Hepatocyte (in vitro differentiated cells): ENCODE results near the gene SBK3. TPM values are rescaled to one million over a fixed set of nuclear protein-coding genes. Genes with fewer than 3 reads are reported as not detected.

ENCODE experiments used
- DNase-seq: peaks from one replicate; pipeline ENCODE4 v3.0.0-alpha.2; 2016; ENCODE audit warnings: low spot score
- H2AFZ ChIP-seq: fragments of 200-600 bp; sonication (generic); 2 replicates; pipeline ENCODE4 v1.6.0; 2016; ENCODE audit warnings: antibody characterized with exemption, mild to moderate bottlenecking
- H3K27ac ChIP-seq: fragments of 200-600 bp; sonication (generic); 2 replicates; pipeline ENCODE4 v1.5.1; 2016; ENCODE audit warnings: mild to moderate bottlenecking
- H3K27me3 ChIP-seq: fragments of 200-600 bp; sonication (generic); 2 replicates; pipeline ENCODE4 v1.6.1; 2016
- H3K36me3 ChIP-seq: fragments of 200-600 bp; sonication (generic); replicated peaks from 2 replicates; pipeline ENCODE4 v1.5.1; 2016; ENCODE audit warnings: low read depth; ENCODE audit not compliant: insufficient read depth
- H3K4me1 ChIP-seq: fragments of 200-600 bp; sonication (generic); 2 replicates; pipeline ENCODE4 v1.5.1; 2016; ENCODE audit warnings: mild to moderate bottlenecking, moderate library complexity; ENCODE audit not compliant: insufficient read depth
- H3K4me2 ChIP-seq: fragments of 200-600 bp; sonication (generic); 2 replicates; pipeline ENCODE4 v1.6.0; 2016
- H3K4me3 ChIP-seq: fragments of 200-600 bp; sonication (generic); 2 replicates; pipeline ENCODE4 v1.5.1; 2016; ENCODE audit warnings: mild to moderate bottlenecking
- H3K79me2 ChIP-seq: fragments of 200-600 bp; sonication (generic); 2 replicates; pipeline ENCODE4 v1.6.0; 2017; ENCODE audit warnings: mild to moderate bottlenecking
- H3K9me2 ChIP-seq: fragments of 200-600 bp; sonication (generic); replicated peaks from 2 replicates; pipeline ENCODE4 v1.6.0; 2017; ENCODE audit warnings: mild to moderate bottlenecking; ENCODE audit not compliant: insufficient read depth
- H3K9me3 ChIP-seq: fragments of 200-600 bp; sonication (generic); 2 replicates; pipeline ENCODE4 v1.5.1; 2016; ENCODE audit warnings: low read depth, mild to moderate bottlenecking
- H4K20me1 ChIP-seq: fragments of 200-600 bp; sonication (generic); 2 replicates; pipeline ENCODE4 v1.6.0; 2016; ENCODE audit warnings: mild to moderate bottlenecking; ENCODE audit not compliant: insufficient read depth, poor library complexity, severe bottlenecking
- CTCF ChIP-seq: fragments of 200-600 bp; sonication (generic); IDR thresholded peaks from 2 replicates; pipeline ENCODE4 v1.5.1; 2016; ENCODE audit warnings: antibody characterized with exemption, mild to moderate bottlenecking; ENCODE audit not compliant: poor library complexity
- EZH2 ChIP-seq: fragments of 200-600 bp; sonication (generic); IDR thresholded peaks from 2 replicates; pipeline ENCODE4 v1.6.1; 2016; ENCODE audit warnings: antibody characterized with exemption, mild to moderate bottlenecking, borderline replicate concordance
- EZH2phosphoT487 ChIP-seq: fragments of 200-600 bp; sonication (generic); IDR thresholded peaks from one replicate; pipeline ENCODE4 v1.6.1; 2018; ENCODE audit warnings: antibody characterized with exemption, mild to moderate bottlenecking, low read depth, moderate library complexity; ENCODE audit not compliant: unreplicated experiment, severe bottlenecking
- WGBS: methylation state at CpG from one replicate; pipeline ENCODE4 v1.1.6; 2016; ENCODE audit warnings: low lambda C conversion rate; ENCODE audit errors: missing lambda C conversion rate; 5-methylcytosine and 5-hydroxymethylcytosine counted together
- polyA plus RNA-seq: library from polyadenylated mRNA; unstranded; fragments of >200 nt; fragmentation: Nextera tagmentation; extraction: Ambion mirVana; gene quantifications from 2 replicates; pipeline ENCODE4 v1.2.1, GENCODE V29; 2016
- total RNA-seq: library from RNA; depleted of rRNA; stranded (reverse); fragments of >200 nt; gene quantifications from 2 replicates; pipeline ENCODE4 v1.2.3, GENCODE V29; 2014

The SBK3 gene
- total and polyA plus RNA-seq, 2 experiments from 2014 or later, result 0.57 TPM; not detected in 1

DNA sequence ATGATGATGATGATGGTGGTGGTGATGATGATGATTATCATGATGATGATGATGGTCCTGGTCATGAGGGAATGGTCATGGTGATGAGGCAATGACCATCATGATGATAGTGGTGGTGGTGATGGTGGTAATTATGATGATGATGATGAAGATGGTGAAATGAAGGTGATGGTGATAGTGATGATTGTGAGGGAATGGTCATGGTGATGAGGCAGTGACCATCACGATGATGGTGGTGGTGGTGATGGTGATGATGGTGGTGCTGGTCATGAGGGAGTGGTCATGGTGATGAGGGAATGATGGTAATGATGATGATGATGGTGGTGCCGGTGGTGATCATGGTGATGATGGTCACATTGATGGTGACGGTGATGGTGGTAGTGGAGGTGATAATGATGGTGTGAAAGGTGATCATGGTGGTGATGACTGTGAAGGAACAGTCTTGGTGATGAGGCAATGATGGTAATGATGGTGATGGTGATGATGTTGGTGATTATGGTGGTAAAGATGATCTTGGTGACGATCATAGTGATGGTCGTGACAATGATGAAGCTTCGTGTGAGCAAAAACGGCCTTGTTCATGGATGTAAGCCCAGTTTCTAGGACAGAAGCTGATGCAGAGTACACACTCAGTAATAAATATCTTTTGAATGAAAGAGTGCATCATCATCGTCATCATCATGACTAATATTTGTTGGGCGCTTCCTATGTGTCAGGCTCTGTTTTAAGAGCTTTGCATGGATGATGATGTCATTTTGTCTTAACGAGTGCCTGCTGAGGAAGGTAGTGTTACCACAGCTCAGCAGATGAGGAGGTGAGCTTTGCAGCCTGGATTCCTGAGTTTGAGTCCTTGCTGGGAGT lies 25.7 kb downstream of the SBK3 start:
- DNase-seq, result no peak
- Histone ChIP-seq H3K27me3 (peaks cover under 1% of the 10 kb centered on the region), H3K79me2 (no peaks in the 10 kb centered on the region), H3K4me2 (no peak overlapping the region), H3K36me3 (no peaks in the 10 kb centered on the region), H4K20me1 (no peaks in the 10 kb centered on the region), H3K4me1 (no peaks in the 10 kb centered on the region), H3K27ac (no peak overlapping the region), H3K9me3 (no peaks in the 10 kb centered on the region), H2AFZ (no peak overlapping the region), H3K9me2 (no peaks in the 10 kb centered on the region), H3K4me3 (no peak overlapping the region)
- WGBS, result 85% methylated on average over 10 of the region's 10 CpGs
- no peak for TF ChIP-seq EZH2phosphoT487
- TF ChIP-seq CTCF, result no peak
- no peak for TF ChIP-seq EZH2

DNA sequence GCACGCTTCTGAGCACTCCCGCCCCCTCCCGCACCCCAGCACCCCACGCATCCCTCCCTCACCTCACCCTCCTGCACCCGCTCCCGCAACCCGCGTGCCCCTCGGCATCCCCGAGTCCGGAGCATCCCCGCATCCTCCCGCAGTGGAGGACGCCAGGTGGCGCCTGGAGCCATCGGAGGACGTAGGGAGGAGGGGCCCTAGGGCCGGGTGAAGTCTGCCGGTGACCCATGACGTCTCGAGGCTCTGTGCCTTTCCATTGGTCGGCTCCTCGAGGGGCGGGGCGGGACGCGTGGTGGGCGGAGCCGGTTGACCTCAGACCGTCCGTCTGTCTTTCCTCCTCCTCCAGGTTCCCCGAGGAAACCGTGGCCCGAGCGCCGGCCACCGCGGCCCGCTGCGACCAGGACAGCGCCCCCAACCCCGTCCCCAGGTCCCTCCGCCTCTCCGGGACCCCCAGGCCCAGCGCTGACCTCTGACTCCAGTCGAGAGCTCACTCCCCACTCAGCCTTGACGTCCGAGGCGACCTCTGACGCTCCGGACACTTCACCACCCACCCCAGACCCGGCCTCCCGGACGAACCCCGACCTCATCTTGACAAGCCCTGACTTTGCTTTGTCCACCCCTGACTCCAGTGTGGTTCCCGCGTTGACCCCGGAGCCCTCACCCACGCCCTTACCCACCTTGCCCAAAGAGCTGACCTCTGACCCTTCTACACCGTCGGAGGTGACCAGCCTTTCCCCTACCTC lies 28.3 kb downstream of the SBK3 start:
- Histone ChIP-seq H3K27me3 (no peaks in the 10 kb centered on the region), H3K9me3 (no peaks in the 10 kb centered on the region), H3K27ac (peak overlapping the region; percentile 55), H3K4me3 (no peak overlapping the region), H3K36me3 (no peaks in the 10 kb centered on the region), H3K4me2 (peak overlapping the region; percentile 84), H3K9me2 (no peaks in the 10 kb centered on the region), H3K4me1 (no peaks in the 10 kb centered on the region), H2AFZ (peak overlapping the region; percentile 80), H3K79me2 (no peaks in the 10 kb centered on the region), H4K20me1 (no peaks in the 10 kb centered on the region)
- DNase-seq, result peak; percentile 97
- TF ChIP-seq EZH2, result no peak
- TF ChIP-seq CTCF, result peak; percentile 94
- WGBS, result 14% methylated on average over 33 of the region's 61 CpGs

- no peaks in the 10 kb centered on the region for H3K27me3 ChIP-seq
- no peaks in the 10 kb centered on the region for H3K4me1 ChIP-seq
- H3K36me3 ChIP-seq, result no peaks in the 10 kb centered on the region
- WGBS, result 80% methylated on average over 10 of the region's 10 CpGs
- H3K9me2 ChIP-seq, result no peaks in the 10 kb centered on the region
- no peaks in the 10 kb centered on the region for H4K20me1 ChIP-seq
- no peak overlapping the region for H3K4me3 ChIP-seq
- no peak overlapping the region for H3K27ac ChIP-seq
- no peak overlapping the region for H2AFZ ChIP-seq
- H3K9me3 ChIP-seq, result no peaks in the 10 kb centered on the region
- no peaks in the 10 kb centered on the region for H3K79me2 ChIP-seq
- no peak overlapping the region for H3K4me2 ChIP-seq
- no peak for DNase-seq
- TF ChIP-seq CTCF (no peak), EZH2phosphoT487 (no peak), EZH2 (no peak)
Observed at GRCh38 chr19:55508120-55508519, 37.2 kb downstream of the SBK3 start.
